HG02884 (cell line): ENCODE results near the gene FIGNL2.
"Not testable (repeated sequence)": the region's sequence is repeated elsewhere in the genome, so short reads cannot be mapped to it uniquely, and the experiment has no call there.

ENCODE experiments used
- ATAC-seq: cut with Tn5 transposase; IDR thresholded peaks from one replicate; pipeline ENCODE4 v1.9.1; 2021; ENCODE audit warnings: mild to moderate bottlenecking, moderate library complexity; ENCODE audit not compliant: unreplicated experiment

FIGNL2 gene

GRCh38 chr12:51819736-51820525, 28.6 kb downstream of the FIGNL2 start:
- ATAC-seq = no peak

DNA sequence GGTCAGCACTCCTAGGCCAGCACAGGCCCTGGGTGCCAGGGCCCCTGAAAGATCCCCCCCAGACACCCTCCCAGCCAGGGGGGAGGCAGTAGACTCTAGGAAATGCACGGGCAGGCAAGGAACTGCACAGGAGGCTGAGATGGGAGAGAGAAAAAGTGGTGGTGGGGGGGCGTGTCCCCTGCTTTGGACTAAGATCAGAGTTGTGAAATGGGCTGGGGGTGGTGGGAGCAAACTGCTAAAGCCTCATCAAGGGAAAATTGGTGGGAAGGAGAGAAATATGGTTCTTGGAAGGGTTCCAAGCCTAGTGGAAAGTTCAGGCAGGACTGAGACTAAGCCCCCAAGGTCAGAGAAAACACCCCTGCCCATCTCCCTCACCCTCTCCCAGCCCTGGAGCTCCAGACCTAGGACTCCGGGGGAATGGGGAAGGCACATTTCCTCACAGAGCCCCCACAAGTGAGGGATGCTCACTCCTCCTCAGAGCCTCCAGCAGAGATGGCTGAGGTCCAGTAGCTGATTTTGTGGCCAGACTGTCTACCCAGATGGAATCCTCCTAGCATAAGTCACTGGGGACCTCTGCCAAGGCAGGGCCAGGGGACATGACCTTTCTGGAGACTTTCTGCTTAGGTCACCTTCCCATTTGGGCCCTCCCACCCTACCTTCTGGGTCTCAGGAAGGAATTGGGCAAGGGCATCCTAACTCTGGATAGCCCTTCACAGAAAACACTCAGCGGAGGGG, 29.8 kb downstream of the FIGNL2 start:
- ATAC-seq = no peak

GRCh38 chr12:51818086-51818485, 30.4 kb downstream of the FIGNL2 start:
- ATAC-seq = no peak

- no peak for ATAC-seq
Observed at GRCh38 chr12:51817027-51817953, 31.2 kb downstream of the FIGNL2 start.

- ATAC-seq = no peak
Observed at GRCh38 chr12:51815571-51815970, 32.9 kb downstream of the FIGNL2 start.

DNA sequence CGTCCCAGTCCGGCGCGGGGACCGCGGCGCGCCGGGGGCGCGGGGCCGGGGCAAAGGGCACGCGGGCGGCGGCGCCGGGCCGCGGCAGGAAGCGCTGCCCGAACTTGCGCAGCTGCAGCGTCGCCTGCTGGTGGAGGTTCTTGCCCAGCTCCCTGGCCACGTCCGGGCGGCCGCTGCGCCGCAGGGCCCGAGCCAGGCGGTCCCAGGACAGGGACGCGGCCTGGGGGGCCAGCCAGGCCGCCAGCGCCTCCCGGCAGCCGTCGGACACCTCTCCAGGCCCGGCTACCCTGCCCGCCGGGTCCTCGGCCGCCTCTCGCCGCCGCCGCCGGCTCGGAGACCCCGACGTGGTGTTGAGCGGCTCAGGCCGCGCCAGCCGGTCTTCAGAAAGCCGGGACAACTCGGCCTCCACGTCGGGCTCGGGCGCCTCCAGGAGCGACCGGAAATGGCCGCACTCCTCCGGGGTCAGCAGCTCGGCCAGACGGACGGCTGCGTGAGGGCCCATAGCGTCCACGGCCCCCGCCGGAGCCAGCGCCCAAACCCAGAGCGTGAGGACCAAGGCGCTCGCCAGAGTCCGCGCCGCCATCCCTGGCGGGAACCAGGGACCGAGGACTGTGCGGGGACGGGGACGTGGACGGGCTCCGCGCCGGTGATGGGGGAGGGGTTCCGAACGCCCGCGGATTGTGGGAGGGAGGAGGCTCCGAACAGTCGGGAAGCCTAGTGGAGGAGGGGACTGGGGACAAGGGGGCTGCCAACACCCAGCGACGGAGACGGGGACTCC, 34.0 kb downstream of the FIGNL2 start:
- no peak for ATAC-seq

DNA sequence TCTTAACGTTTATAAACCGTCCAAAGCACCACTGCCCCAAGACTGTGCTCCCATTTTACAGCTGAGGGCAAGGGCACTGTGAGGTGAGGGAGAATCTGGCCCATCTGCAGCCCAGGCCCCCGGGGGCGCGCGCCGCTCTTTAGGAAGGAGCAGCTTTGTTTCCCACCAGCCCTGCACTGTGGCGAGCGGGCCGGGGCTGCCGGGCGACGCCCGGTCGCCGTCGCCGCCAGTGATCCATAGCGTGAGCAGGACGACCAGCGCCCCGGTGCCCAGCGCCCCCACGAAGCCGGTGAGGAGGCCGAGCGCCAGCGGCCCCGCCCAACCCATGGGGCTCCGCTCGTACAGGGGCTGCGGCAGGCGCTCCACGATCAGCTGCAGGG, 34.6 kb downstream of the FIGNL2 start:
- no peak for ATAC-seq

- ATAC-seq = no peak
Observed at GRCh38 chr12:51812871-51813270, 35.6 kb downstream of the FIGNL2 start.

GRCh38 chr12:51811203-51812202, 37.0 kb downstream of the FIGNL2 start:
- no peak for ATAC-seq

- no peak for ATAC-seq
Observed at GRCh38 chr12:51809193-51809592, 39.3 kb downstream of the FIGNL2 start.

DNA sequence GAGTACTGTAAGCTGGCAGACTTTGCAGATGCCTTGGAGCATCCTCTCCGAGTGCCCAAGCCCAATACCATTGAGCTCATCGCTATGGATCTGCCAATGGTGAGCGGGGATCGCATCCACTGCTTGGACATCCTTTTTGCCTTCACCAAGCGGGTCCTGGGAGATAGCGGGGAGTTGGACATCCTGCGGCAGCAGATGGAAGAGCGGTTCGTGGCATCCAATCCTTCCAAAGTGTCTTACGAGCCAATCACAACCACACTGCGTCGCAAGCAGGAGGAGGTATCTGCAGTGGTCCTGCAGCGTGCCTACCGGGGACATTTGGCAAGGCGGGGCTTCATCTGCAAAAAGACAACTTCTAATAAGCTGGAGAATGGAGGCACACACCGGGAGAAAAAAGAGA, 41.6 kb downstream of the FIGNL2 start:
- no peak for ATAC-seq

- ATAC-seq = no peak
Observed at GRCh38 chr12:51801027-51801426, 47.5 kb downstream of the FIGNL2 start.

GRCh38 chr12:51798501-51798900, 50.0 kb downstream of the FIGNL2 start:
- ATAC-seq = no peak

DNA sequence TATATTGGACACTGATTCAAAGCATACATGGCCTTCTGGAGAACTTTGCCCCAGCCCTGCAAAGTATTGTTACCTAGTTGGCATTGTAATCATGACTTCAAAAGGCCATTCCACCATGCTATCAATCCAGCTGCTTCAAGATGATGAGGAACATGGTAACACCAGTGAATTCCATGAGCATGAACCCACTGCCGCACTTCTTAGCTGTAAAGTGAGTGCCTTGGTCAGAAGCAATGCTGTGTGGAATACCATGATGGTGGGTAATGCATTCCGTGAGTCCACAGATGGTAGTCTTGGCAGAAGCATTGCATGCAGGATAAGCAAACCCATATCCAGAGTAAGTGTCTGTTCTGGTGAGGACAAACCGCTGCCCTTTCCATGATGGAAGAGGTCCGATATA, 50.5 kb downstream of the FIGNL2 start:
- ATAC-seq = not testable (repeated sequence)

- ATAC-seq = no peak
Observed at GRCh38 chr12:51797301-51797700, 51.2 kb downstream of the FIGNL2 start.

DNA sequence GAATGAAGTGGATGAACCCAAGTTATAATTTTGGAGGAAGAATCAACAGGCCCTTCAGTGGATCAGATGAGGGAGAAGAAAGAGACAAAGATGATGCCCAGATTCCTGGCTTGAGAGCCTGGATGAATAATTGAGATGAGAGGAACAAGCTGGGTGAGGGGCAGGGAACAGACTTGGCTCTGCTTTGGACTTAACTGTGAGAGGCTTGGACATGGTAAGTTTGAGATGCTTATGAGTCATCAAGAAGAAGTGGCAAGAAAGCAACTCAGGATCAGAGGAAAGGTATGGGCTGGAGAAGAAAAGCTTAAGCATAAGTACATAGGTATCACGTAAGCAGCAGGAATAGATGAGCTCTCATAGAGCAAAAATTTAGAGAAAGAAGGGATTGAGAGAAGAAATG, 55.3 kb downstream of the FIGNL2 start:
- no peak for ATAC-seq

GRCh38 chr12:51792417-51792816, 56.1 kb downstream of the FIGNL2 start:
- ATAC-seq = no peak

DNA sequence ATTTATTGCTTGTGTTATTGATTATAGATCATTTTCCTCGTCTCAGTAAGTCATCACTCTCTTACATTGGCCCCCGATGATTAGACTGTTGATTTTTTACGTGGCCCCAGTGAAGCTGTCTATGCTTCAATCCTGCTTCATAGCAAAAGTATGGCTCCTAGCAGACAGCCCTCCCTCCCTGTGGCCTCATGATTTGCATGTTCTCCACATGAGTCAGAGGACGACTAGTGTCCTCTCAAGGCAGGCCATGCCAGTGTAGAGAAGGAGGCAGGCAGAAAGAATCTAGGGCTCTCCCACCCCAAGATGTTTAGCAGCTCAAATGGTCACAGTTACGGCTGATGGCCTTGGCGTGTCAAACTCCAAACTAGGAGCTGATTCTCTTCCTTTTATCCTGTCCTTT, 59.6 kb downstream of the FIGNL2 start:
- no peak for ATAC-seq

DNA sequence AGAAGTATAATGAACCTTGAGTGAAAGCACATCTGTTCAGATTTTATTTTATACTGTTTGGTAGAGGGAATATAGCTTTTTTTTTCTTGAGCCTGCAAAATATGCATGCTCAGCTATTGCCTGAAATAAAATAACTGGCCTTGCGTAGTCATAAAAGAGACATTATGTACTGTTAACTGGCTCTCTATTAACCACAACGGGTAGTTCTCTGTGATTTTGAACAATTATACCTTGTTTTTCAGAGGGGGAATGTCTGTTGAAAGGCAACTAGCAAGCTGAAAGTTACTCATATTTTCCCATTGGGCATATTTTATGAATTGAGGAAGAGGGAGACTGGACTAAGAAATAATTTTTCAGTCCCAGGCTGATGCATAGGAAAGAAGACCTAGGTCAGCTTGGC, 62.6 kb downstream of the FIGNL2 start:
- ATAC-seq = no peak
